Stimulated activated naive CD8-positive, alpha-beta T cell treated with anti-CD3 and anti-CD28 coated beads, Interleukin-15, Interleukin-2, amounts not matched to agents 100 ng/mL and 50 ng/mL, for 24 hours (primary cell): ENCODE data around the gene FRRS1L.
"Not testable (repeated sequence)": the region's sequence is repeated elsewhere in the genome, so short reads cannot be mapped to it uniquely, and the experiment has no call there.

ENCODE experiments used
- H3K27ac Mint-ChIP-seq: one replicate; pipeline ENCODE4 v1.8.0; 2021; ENCODE audit warnings: mild to moderate bottlenecking, mixed read lengths
- H3K27me3 Mint-ChIP-seq: one replicate; pipeline ENCODE4 v1.8.0; 2021; ENCODE audit warnings: mixed read lengths
- H3K36me3 Mint-ChIP-seq: one replicate; pipeline ENCODE4 v1.8.0; 2021; ENCODE audit warnings: low read depth, mixed read lengths
- H3K4me1 Mint-ChIP-seq: one replicate; pipeline ENCODE4 v1.8.0; 2021; ENCODE audit warnings: low read depth, mixed read lengths
- H3K4me3 Mint-ChIP-seq: one replicate; pipeline ENCODE4 v1.8.0; 2021; ENCODE audit warnings: mild to moderate bottlenecking, mixed read lengths
- H3K9me3 Mint-ChIP-seq: one replicate; pipeline ENCODE4 v1.8.0; 2021; ENCODE audit warnings: mixed read lengths

The FRRS1L gene

DNA sequence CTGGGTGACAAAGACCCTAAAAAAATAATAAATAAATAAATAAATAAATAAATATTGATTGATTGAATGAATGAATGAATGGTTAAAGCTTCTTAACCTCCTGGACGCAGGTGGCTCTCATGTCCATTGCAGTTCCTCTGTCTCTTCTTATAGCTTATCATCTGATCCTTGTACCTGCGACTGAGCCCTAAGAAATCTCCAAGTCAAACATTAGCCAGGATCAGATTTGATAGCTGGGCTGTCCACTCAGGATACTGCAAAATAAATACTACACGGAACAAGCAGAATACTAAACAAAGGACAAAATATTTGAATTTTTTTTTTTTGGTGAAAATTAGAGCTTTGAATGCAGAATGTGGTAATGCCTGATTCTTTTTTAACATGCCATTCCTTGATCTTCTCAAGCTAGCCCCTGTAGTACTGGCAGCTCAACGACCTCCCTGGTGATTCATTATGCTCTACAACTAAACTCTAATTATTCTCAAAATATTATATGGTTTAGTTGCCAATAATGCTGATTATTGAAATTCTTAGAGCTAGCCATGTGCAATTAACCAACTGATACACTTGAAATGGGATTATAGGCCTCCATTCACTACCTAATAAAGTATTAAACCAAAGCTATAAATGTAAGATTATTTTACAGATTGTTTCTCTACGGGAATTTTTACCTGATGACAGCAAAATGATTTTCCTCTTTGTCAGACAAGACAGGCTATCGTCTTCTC is 37.4 kb downstream of the FRRS1L start:
- Mint-ChIP-seq H3K9me3 (no peaks in the 10 kb centered on the region), H3K27ac (no peak overlapping the region), H3K4me3 (no peak overlapping the region), H3K27me3 (no peaks in the 10 kb centered on the region), H3K4me1 (no peaks in the 10 kb centered on the region), H3K36me3 (no peaks in the 10 kb centered on the region)

DNA sequence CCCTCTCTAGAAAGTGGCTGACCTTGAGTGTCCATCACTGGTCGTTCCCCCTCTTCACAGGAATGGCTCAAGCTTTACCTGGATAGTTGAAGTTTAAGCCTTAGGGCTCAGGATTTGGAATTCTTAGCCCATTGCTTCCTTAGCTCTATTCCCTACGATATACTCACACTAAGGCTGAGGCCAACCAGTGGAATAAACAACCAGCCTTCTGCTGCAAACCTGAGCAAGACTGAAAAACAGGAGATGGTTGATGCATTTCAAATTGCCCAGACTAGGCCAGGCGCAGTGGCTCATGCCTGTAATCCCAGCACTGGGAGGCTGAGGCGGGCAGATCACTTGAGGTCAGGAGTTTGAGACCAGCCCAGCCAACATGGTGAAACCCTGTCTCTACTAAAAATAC is 40.4 kb downstream of the FRRS1L start:
- H3K36me3 Mint-ChIP-seq, H3K9me3 Mint-ChIP-seq, H3K27me3 Mint-ChIP-seq, H3K27ac Mint-ChIP-seq, H3K4me3 Mint-ChIP-seq, H3K4me1 Mint-ChIP-seq: not testable (repeated sequence)

- H3K27me3 Mint-ChIP-seq = no peaks in the 10 kb centered on the region
- H3K4me1 Mint-ChIP-seq = peaks cover 11% of the 10 kb centered on the region
- no peak overlapping the region for H3K4me3 Mint-ChIP-seq
- no peak overlapping the region for H3K27ac Mint-ChIP-seq
- no peaks in the 10 kb centered on the region for H3K9me3 Mint-ChIP-seq
- H3K36me3 Mint-ChIP-seq = no peaks in the 10 kb centered on the region
Observed at GRCh38 chr9:109124121-109124520, 42.9 kb downstream of the FRRS1L start.

DNA sequence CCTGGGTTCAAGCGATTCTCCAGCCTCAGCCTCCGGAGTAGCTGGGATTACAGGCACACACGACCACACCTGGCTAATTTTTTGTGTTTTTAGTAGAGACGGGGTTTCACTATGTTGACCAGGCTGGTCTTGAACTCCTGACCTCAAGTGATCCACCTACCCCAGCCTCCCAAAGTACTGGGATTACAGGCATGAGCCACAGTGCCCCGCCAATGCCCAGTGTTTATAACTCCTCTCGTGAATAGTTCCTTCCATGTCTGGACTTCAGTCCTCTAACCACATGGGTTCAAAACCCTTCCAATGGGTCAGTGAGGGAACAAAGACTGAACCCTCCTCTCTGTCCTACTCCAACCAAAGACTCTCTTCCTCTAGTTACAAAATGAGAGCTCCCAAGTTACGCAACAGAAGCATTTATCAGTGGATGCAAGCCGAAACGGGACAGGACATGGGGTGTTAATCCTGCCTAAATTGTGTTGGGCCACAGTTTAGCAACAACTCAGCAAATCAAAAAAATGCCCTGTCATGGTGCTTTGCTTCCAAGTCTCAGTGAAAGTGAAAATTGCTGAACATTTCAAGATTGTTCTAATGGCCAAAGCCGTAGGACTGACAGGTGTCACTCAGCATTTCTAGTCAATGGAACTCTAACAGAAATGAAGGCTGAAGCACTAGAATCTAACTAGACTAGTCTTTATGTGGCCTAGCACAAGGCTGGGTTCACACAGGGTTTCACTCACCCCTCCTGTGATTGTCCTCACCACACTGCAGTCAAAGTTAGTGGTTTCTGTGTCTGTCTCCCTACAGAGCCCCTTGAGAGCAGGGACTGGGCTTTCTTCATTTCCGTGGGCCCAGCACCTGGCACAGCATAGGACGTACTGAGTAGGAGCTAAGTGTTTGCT is 44.1 kb downstream of the FRRS1L start:
- Mint-ChIP-seq H3K4me1 (peaks cover 20% of the 10 kb centered on the region), H3K9me3 (no peaks in the 10 kb centered on the region), H3K27me3 (no peaks in the 10 kb centered on the region), H3K27ac (no peak overlapping the region), H3K4me3 (no peak overlapping the region), H3K36me3 (peaks cover under 1% of the 10 kb centered on the region)

DNA sequence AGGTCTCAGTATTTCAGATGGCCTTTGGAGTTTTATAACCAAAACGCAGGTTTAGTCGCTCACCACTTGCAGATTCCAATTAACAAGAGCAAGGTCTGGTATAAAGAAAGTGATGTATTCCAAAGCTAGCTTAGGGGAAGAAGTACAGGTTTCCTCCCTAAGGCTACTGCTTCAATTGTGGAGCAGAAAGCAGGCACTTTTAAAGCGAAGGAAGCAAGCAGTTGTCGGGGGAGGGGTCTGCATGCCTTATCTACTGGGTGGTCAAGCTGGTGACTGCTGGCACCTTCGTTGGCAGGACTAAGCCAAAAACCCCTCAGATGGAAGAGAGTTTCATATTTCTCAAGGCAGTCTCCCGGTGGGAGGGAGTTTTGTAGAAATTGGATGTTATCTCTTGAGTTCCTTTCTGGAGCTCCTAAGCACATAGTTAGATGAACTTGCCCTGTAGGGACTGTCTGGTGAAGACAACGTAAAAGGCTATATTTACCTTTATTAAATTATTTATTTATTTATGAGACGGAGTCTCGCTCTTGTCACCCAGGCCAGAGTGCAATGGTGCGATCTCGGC is 45.7 kb downstream of the FRRS1L start:
- Mint-ChIP-seq H3K27ac (no peak overlapping the region), H3K9me3 (no peaks in the 10 kb centered on the region), H3K4me1 (peaks cover 35% of the 10 kb centered on the region), H3K27me3 (no peaks in the 10 kb centered on the region), H3K36me3 (peaks cover 13% of the 10 kb centered on the region), H3K4me3 (no peak overlapping the region)

DNA sequence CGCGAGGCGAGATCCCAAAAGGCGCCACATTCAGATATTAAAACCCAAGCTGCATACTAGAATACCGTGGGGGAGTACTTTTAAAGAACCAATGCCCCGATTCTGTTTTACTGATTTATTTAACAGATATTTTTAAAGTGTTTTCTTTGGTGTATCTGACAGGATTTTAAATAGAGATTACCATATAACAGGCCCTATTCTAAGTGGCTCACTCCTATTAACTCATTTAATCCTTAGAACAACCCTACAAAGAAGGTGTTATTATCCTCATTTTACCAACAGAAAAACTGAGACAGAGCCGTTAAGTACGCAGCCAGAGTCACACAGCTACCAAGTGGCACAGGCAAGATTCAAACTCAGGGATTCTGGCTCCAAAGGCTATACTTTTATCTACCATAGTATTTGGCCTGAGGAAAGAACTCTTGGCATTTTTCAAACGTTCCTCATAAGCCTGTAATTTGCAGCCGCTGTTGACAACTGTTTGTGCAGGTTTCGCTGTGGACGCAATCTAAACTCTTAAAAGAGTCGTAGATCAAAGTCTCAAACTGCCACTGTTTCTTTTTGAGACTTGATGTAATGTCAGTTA is 46.8 kb downstream of the FRRS1L start:
- H3K4me1 Mint-ChIP-seq = peaks cover 43% of the 10 kb centered on the region
- peak overlapping the region; percentile 94 for H3K4me3 Mint-ChIP-seq
- no peaks in the 10 kb centered on the region for H3K9me3 Mint-ChIP-seq
- H3K27me3 Mint-ChIP-seq = no peaks in the 10 kb centered on the region
- peak overlapping the region; percentile 67 for H3K27ac Mint-ChIP-seq
- H3K36me3 Mint-ChIP-seq = peaks cover 13% of the 10 kb centered on the region

GRCh38 chr9:109119439-109120203 is 47.4 kb downstream of the FRRS1L start, which contains the start of gene TMEM245:
Gene TMEM245 (minus strand): TSS chr9:109119947. CDS start chr9:109119913, 34 bp downstream.
- peak within 1 kb of the TSS; percentile 94 for H3K4me3 Mint-ChIP-seq

GRCh38 chr9:109118808-109119438 is 48.1 kb downstream of the FRRS1L start:
- peaks cover 26% of the 10 kb centered on the region for H3K36me3 Mint-ChIP-seq
- peak overlapping the region; percentile 94 for H3K4me3 Mint-ChIP-seq
- no peaks in the 10 kb centered on the region for H3K27me3 Mint-ChIP-seq
- peaks cover 57% of the 10 kb centered on the region for H3K4me1 Mint-ChIP-seq
- H3K9me3 Mint-ChIP-seq = no peaks in the 10 kb centered on the region
- H3K27ac Mint-ChIP-seq = peak overlapping the region; percentile 89

More at GRCh38 chr9:109119439-109120203, 47.4 kb downstream of the FRRS1L start, which contains the start of gene TMEM245:
- Mint-ChIP-seq H3K4me1 (peaks cover 50% of the 10 kb centered on the region), H3K36me3 (peaks cover 19% of the 10 kb centered on the region), H3K9me3 (no peaks in the 10 kb centered on the region), H3K27ac (peak within 1 kb of the TSS; percentile 89), H3K27me3 (no peaks in the 10 kb centered on the region)

- Mint-ChIP-seq H3K27me3 (no peaks in the 10 kb centered on the region), H3K4me3 (peak overlapping the region; percentile 94), H3K36me3 (peaks cover 29% of the 10 kb centered on the region), H3K9me3 (no peaks in the 10 kb centered on the region), H3K27ac (peak overlapping the region; percentile 89), H3K4me1 (peaks cover 65% of the 10 kb centered on the region)
Observed at GRCh38 chr9:109117856-109118807, 48.9 kb downstream of the FRRS1L start.

DNA sequence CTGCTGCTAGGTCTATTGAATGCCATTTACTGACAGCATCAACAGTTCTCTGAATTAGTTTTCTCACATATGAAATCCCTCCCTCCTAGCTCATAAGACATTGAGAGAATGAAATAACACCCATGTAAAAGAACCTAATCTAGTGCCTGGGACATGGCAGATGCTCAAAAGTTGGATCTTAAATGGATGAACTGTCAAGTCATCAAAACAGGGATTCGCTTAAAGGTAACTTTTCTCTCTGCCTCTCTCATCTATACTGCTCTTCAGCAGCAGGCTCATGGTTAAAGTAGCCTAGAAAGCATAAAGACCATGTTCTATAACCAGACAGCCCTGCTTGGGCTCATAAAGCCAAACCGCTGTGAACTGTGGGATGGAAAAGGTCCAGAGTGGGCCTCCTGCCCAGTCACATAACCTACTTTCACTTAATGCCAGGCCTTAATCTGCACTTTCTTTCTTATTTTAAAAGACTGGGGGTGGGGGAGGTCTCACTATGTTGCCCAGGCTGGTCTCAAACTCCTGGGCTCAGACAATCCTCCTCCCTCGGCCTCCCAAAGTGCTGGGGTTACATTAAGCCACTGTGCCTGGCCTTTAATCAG is 51.0 kb downstream of the FRRS1L start:
- H3K4me3 Mint-ChIP-seq = no peak overlapping the region
- H3K27me3 Mint-ChIP-seq = no peaks in the 10 kb centered on the region
- peak overlapping the region; percentile 47 for H3K27ac Mint-ChIP-seq
- H3K9me3 Mint-ChIP-seq = no peaks in the 10 kb centered on the region
- H3K4me1 Mint-ChIP-seq = peaks cover 84% of the 10 kb centered on the region
- peaks cover 29% of the 10 kb centered on the region for H3K36me3 Mint-ChIP-seq

- H3K9me3 Mint-ChIP-seq = no peaks in the 10 kb centered on the region
- H3K4me3 Mint-ChIP-seq = peak overlapping the region; percentile 20
- H3K27ac Mint-ChIP-seq = peak overlapping the region; percentile 66
- H3K4me1 Mint-ChIP-seq = peaks cover 89% of the 10 kb centered on the region
- peaks cover 29% of the 10 kb centered on the region for H3K36me3 Mint-ChIP-seq
- H3K27me3 Mint-ChIP-seq = no peaks in the 10 kb centered on the region
Observed at GRCh38 chr9:109114670-109115069, 52.4 kb downstream of the FRRS1L start.

GRCh38 chr9:109113892-109114609 is 53.0 kb downstream of the FRRS1L start:
- peak overlapping the region; percentile 76 for H3K27ac Mint-ChIP-seq
- peaks cover 95% of the 10 kb centered on the region for H3K4me1 Mint-ChIP-seq
- peak overlapping the region; percentile 26 for H3K4me3 Mint-ChIP-seq
- no peaks in the 10 kb centered on the region for H3K9me3 Mint-ChIP-seq
- H3K27me3 Mint-ChIP-seq = no peaks in the 10 kb centered on the region
- peaks cover 29% of the 10 kb centered on the region for H3K36me3 Mint-ChIP-seq
